ENCODE measurements around the gene TM9SF1. TPM values are rescaled to one million over a fixed set of nuclear protein-coding genes. Genes with fewer than 3 reads are reported as not detected.

The TM9SF1 gene
- total and polyA plus RNA-seq, 2 of the 13 experiments (the other 11 are each of a cell fraction or from before 2014, with no cell fraction given), result 83.2 to 110 TPM

GRCh38 chr14:24232645-24233537 lies 37.6 kb upstream of the TM9SF1 start, which contains the start of gene GMPR2 (continued):
- TF ChIP-seq ZC3H4 (CRISPR knock-in tag; IDR thresholded peaks at IDR 0.05; ENCODE audit: borderline replicate concordance) (peak; percentile 64; the same call in 1 of the 2 replicates), AGO2 (optimal IDR thresholded peaks at IDR 0.05; ENCODE audit: low read depth, low read length) (peak; percentile 21), TP53 (CRISPR knock-in tag; conservative IDR thresholded peaks at IDR 0.05) (peak; percentile 71; the same call in 1 of the 2 replicates), REL (CRISPR knock-in tag; conservative IDR thresholded peaks at IDR 0.05) (peak; percentile 92), HOXA9 (CRISPR knock-in tag; IDR thresholded peaks at IDR 0.05; ENCODE audit: borderline replicate concordance) (peak; percentile 82; the same call in 1 of the 2 replicates), ZMAT3 (CRISPR knock-in tag; conservative IDR thresholded peaks at IDR 0.05) (peak; percentile 90), TRIM24 (CRISPR knock-in tag; IDR thresholded peaks at IDR 0.05) (no peak), PHF20 (CRISPR knock-in tag; IDR thresholded peaks at IDR 0.05) (peak; percentile 42), FOXK2 (IDR thresholded peaks at IDR 0.05) (peak; percentile 59), ZBTB26 (CRISPR knock-in tag; IDR thresholded peaks at IDR 0.05; ENCODE audit: borderline replicate concordance) (peak; percentile 67; the same call in 1 of the 2 replicates), ZFP36L1 (CRISPR knock-in tag; IDR thresholded peaks at IDR 0.05) (peak; percentile 89; the same call in 1 of the 2 replicates), ZNF292 (CRISPR knock-in tag; IDR thresholded peaks at IDR 0.05; ENCODE audit: borderline replicate concordance, low read depth) (no peak), ZFP82 (CRISPR knock-in tag; IDR thresholded peaks at IDR 0.05; ENCODE audit: borderline replicate concordance) (0 out of 2 replicates have a peak, but pooled peaks have one; percentile 82), NR1H2 (CRISPR knock-in tag; IDR thresholded peaks at IDR 0.05; ENCODE audit: borderline replicate concordance, low read depth) (0 out of 2 replicates have a peak, but pooled peaks have one; percentile 50), ZNF136 (CRISPR knock-in tag; IDR thresholded peaks at IDR 0.05; ENCODE audit: low read depth) (peak; percentile 61), MED13 (CRISPR knock-in tag; IDR thresholded peaks at IDR 0.05) (0 out of 2 replicates have a peak, but pooled peaks have one; percentile 82), FOXA1 (IDR thresholded peaks at IDR 0.05) (no peak), FOXA1 (CRISPR knock-in tag; IDR thresholded peaks at IDR 0.05) (peak; percentile 46)
- TF ChIP-seq, protein P1, sequence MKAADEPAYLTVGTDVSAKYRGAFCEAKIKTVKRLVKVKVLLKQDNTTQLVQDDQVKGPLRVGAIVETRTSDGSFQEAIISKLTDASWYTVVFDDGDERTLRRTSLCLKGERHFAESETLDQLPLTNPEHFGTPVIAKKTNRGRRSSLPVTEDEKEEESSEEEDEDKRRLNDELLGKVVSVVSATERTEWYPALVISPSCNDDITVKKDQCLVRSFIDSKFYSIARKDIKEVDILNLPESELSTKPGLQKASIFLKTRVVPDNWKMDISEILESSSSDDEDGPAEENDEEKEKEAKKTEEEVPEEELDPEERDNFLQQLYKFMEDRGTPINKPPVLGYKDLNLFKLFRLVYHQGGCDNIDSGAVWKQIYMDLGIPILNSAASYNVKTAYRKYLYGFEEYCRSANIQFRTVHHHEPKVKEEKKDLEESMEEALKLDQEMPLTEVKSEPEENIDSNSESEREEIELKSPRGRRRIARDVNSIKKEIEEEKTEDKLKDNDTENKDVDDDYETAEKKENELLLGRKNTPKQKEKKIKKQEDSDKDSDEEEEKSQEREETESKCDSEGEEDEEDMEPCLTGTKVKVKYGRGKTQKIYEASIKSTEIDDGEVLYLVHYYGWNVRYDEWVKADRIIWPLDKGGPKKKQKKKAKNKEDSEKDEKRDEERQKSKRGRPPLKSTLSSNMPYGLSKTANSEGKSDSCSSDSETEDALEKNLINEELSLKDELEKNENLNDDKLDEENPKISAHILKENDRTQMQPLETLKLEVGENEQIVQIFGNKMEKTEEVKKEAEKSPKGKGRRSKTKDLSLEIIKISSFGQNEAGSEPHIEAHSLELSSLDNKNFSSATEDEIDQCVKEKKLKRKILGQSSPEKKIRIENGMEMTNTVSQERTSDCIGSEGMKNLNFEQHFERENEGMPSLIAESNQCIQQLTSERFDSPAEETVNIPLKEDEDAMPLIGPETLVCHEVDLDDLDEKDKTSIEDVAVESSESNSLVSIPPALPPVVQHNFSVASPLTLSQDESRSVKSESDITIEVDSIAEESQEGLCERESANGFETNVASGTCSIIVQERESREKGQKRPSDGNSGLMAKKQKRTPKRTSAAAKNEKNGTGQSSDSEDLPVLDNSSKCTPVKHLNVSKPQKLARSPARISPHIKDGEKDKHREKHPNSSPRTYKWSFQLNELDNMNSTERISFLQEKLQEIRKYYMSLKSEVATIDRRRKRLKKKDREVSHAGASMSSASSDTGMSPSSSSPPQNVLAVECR (CRISPR knock-in tag; IDR thresholded peaks at IDR 0.05; ENCODE audit: borderline replicate concordance), result peak; percentile 95
- TF ChIP-seq, protein P2, sequence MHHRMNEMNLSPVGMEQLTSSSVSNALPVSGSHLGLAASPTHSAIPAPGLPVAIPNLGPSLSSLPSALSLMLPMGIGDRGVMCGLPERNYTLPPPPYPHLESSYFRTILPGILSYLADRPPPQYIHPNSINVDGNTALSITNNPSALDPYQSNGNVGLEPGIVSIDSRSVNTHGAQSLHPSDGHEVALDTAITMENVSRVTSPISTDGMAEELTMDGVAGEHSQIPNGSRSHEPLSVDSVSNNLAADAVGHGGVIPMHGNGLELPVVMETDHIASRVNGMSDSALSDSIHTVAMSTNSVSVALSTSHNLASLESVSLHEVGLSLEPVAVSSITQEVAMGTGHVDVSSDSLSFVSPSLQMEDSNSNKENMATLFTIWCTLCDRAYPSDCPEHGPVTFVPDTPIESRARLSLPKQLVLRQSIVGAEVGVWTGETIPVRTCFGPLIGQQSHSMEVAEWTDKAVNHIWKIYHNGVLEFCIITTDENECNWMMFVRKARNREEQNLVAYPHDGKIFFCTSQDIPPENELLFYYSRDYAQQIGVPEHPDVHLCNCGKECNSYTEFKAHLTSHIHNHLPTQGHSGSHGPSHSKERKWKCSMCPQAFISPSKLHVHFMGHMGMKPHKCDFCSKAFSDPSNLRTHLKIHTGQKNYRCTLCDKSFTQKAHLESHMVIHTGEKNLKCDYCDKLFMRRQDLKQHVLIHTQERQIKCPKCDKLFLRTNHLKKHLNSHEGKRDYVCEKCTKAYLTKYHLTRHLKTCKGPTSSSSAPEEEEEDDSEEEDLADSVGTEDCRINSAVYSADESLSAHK (CRISPR knock-in tag; IDR thresholded peaks at IDR 0.05; ENCODE audit: borderline replicate concordance), result no peak
